SHP77 treated with DMSO at 0.1 percent for 48 hours (cell line): Measurements from ENCODE around the gene UBE2QL1.
A peak's percentile ranks its signal among the peaks of the same experiment; 100 is the strongest.

ENCODE experiments used
- DNase-seq: peaks from one replicate; lab custom pipeline; 2025; lab: John Stamatoyannopoulos, UW

Gene UBE2QL1

GRCh38 chr5:6448622-6449464 lies at the start of gene UBE2QL1:
Gene UBE2QL1, plus strand, starts transcription at chr5:6448859. Its CDS starts 35 bp downstream, at chr5:6448894.
- DNase-seq, result no peak

- no peak for DNase-seq
These were observed 48.4 kb upstream of the UBE2QL1 start for GRCh38 chr5:6399980-6400910.

- DNase-seq, result no peak
These were observed 47.2 kb upstream of the UBE2QL1 start for GRCh38 chr5:6401410-6401809.

GRCh38 chr5:6402939-6403338 lies 45.7 kb upstream of the UBE2QL1 start:
- DNase-seq, result no peak

- DNase-seq, result no peak
These were observed 45.2 kb upstream of the UBE2QL1 start for GRCh38 chr5:6403416-6403815.

- no peak for DNase-seq
These were observed 44.5 kb upstream of the UBE2QL1 start for GRCh38 chr5:6404129-6404528.

GRCh38 chr5:6405591-6405990 lies 43.1 kb upstream of the UBE2QL1 start:
- no peak for DNase-seq

- DNase-seq, result no peak
These were observed 41.0 kb upstream of the UBE2QL1 start for GRCh38 chr5:6407558-6408259.

GRCh38 chr5:6408260-6408596 lies 40.4 kb upstream of the UBE2QL1 start:
- no peak for DNase-seq

- DNase-seq, result no peak
These were observed 39.8 kb upstream of the UBE2QL1 start for GRCh38 chr5:6408627-6409446.

GRCh38 chr5:6410421-6410820 lies 38.2 kb upstream of the UBE2QL1 start:
- DNase-seq, result no peak

GRCh38 chr5:6411141-6411540 lies 37.5 kb upstream of the UBE2QL1 start:
- DNase-seq, result no peak

GRCh38 chr5:6412811-6413210 lies 35.8 kb upstream of the UBE2QL1 start:
- no peak for DNase-seq

GRCh38 chr5:6417657-6418056 lies 31.0 kb upstream of the UBE2QL1 start:
- DNase-seq, result no peak

GRCh38 chr5:6418679-6419276 lies 29.9 kb upstream of the UBE2QL1 start:
- DNase-seq, result no peak

- DNase-seq, result peak; percentile 98
These were observed 29.3 kb upstream of the UBE2QL1 start for GRCh38 chr5:6419340-6419852.

- no peak for DNase-seq
These were observed 25.1 kb upstream of the UBE2QL1 start for GRCh38 chr5:6423327-6424109.

GRCh38 chr5:6424110-6424659 lies 24.5 kb upstream of the UBE2QL1 start:
- DNase-seq, result no peak

GRCh38 chr5:6424700-6425099 lies 24.0 kb upstream of the UBE2QL1 start:
- no peak for DNase-seq

GRCh38 chr5:6427694-6428093 lies 21.0 kb upstream of the UBE2QL1 start:
- no peak for DNase-seq
